ENCODE results near the gene SF3A1.

The SF3A1 gene

DNA sequence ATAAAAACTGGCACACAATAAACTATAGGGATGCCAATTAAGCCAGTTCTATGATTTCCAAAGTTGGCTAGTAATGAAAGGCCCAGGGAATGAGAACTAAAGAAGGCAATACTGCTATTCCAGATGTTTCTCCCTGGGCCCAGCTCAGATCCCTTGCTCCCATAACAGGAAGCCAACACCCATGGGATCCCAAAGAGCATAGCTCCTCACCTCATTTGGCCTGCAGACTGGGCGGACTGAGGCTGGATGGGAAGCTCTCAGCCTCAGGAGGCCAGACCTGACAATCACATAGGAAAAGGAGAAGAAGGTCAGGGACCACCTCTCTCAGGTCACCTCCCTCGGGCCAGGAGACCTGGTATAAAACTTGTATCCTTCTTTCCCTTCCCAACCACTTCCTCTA lies 35.2 kb downstream of the SF3A1 start:
- no peak for DNase-seq

- DNase-seq, result no peak
Measured at GRCh38 chr22:30320021-30320556, 36.6 kb downstream of the SF3A1 start.

- DNase-seq, result no peak
Measured at GRCh38 chr22:30318799-30319419, 37.8 kb downstream of the SF3A1 start.

DNA sequence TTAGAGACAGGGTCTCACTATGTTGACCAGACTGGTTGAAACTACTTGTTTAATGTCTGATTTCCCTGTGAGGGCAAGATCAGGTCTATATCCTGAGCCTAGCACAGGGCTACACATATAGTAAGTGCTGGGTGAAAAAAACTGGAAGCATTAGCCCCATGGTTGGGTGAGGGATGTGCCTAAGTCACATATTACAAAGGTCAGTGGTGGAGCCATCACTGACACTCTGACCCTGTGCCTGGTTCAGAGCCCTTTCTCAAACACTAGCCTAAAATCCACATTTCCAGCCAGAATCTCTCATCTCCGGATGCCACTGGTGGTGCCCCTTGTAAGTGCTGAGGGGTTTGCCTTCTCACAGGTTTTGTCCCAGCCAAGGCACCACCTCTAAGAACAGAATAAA lies 38.9 kb downstream of the SF3A1 start:
- no peak for DNase-seq

DNA sequence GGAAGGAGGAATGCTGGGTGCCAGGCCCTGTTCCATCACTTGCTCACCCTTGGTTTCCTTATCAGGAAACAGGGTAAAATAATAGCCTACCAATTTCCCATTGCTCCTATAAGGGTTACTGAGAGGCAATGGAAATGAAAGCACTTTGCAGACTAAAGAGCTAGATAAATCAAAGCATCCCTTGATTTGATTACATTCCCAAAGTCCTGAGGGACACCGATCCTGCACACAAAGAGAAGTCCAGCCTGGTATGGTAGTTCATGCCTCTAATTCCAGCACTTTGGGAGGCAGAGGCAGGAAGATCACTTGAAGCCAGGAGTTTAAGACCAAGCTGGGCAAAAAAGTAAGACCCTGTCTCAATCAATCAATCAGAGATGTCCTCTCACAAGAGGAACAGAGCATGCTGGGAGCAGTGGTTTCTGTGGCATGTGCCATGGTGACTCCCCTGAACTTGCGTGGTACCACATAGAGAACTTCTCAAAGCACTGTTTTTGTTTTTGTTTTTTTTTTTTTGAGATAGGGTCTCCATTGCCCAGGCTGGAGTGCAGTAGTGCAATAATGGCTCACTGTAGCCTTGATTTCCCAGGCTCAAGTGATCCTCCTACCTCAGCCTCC lies 40.6 kb downstream of the SF3A1 start:
- no peak for DNase-seq

- peak in 4 of 5 donors; percentile 22 to 52 (median 39) for DNase-seq
Measured at GRCh38 chr22:30314915-30315314, 41.8 kb downstream of the SF3A1 start.

DNA sequence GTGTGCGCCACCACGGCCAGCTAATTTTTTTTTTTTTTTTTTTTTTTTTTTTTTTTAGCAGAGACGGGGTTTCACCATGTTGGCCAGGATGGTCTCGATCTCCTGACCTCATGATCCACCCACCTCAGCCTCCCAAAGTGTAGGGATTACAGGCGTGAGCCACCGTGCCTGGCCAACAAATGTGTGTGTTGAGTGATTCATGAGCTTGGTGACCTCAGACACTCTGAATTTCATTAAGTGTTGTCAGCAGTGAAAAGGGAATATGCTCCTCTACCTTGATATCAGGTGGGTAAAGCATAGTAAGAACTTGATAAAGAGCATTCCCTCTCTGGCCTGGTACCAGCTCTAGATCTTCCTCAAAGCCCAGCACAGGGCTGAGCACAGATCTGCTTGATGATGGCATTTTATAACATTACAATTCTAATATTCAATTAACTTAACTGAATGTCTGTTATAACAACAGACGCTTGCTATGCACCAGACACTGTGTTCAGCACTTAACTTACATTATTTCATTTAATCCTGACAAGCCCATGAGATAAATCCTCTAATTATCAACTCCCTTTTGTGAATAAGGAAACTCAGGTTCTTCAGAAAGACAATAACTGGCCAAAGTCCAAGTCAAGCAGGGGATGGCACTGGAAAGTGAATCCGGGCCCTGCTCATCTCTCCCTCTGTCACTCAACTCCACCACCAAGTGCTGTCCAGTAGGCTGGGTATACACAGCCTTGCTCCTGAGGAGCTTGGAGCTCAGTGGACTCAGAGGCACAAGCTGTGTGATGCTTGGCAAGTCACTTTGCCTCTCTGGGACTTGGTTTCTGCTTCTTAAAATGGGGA lies 42.9 kb downstream of the SF3A1 start:
- DNase-seq, result no peak

GRCh38 chr22:30312053-30312452 lies 44.6 kb downstream of the SF3A1 start:
- DNase-seq, result no peak

- DNase-seq, result no peak
Measured at GRCh38 chr22:30310881-30311771, 45.6 kb downstream of the SF3A1 start.

DNA sequence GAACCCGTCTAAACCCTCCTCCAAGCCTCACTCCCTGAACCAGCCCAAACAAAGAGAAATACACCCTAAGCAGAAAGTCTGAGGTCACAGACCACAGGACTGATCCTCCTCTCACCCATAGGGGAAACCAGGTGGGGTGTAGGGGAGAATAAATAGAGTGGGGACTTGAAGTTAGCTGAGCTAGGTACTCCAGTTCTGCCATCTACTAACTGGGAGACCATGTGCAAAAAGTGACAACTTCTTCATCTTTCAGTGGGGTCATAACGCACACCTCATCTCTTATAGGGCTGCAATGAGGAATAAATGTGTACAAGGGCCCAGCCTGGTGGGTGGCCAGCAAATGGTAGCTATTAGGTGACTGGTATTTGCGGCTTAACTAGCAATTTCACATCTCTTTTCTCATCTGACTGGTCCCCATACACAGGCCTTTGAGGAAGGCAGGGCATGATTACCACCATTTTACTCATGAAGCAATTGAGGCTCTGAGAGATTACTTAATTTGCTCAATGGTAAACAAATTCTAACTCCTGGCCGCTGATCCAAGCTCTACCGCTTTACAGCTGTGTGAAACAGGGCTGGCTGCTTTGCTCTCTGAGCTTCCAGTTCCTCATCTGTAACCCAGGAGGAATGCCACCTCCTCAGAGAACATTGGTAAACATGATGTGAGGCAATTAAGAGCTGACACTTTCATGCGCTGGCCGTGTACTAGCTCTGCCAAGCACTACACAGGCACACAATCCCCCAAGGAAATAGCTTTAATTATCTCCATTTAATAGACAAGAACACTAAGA lies 46.5 kb downstream of the SF3A1 start:
- peak in 1 of 5 donors; percentile 40 for DNase-seq

- DNase-seq, result peak in 1 of 5 donors; percentile 55
Measured at GRCh38 chr22:30308518-30309230, 48.0 kb downstream of the SF3A1 start.

GRCh38 chr22:30308093-30308492 lies 48.6 kb downstream of the SF3A1 start:
- DNase-seq, result no peak

DNA sequence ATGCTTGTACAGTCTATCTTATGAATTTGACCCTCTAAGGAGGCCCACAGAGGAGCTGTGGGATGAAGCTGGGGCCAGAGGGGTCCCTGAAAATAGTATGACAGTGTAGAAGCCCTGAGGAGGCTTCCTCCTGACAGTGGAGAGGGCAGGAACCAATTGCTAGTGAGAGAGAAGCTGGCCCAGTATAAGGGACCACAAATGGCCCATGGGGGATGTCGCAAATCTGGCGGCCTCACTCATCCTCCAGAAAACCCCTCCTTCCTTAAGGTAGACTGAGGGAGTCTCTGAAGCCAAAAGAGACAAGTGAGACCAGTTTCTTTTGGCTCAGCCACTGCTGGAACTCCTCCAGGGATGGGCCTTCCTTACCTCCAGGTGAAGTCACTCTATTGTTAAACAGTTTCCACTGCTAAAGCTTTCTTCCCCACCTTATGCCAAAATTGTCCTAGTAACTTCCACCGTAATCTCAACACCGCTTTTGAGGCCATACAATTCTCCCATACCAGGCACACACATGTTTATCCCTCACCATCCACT lies 49.6 kb downstream of the SF3A1 start:
- DNase-seq, result no peak

DNA sequence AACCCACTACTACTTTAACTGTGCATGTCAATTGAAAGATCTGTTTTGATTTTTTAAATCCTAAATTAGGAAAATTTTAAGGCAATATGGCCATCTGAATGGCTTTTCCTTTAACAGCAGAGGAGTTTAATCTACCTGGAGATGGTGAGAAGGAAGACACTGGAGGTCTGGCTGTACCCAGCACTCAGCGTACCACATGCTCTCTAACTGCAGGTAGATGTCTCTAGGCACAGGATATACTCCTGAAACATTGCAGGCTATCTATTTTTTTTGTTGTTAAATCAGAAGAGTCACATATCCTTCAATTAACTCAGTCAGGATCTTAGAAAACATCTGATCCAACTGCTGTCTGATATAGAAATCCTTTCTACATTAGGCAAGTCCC lies 50.1 kb downstream of the SF3A1 start:
- no peak for DNase-seq

DNA sequence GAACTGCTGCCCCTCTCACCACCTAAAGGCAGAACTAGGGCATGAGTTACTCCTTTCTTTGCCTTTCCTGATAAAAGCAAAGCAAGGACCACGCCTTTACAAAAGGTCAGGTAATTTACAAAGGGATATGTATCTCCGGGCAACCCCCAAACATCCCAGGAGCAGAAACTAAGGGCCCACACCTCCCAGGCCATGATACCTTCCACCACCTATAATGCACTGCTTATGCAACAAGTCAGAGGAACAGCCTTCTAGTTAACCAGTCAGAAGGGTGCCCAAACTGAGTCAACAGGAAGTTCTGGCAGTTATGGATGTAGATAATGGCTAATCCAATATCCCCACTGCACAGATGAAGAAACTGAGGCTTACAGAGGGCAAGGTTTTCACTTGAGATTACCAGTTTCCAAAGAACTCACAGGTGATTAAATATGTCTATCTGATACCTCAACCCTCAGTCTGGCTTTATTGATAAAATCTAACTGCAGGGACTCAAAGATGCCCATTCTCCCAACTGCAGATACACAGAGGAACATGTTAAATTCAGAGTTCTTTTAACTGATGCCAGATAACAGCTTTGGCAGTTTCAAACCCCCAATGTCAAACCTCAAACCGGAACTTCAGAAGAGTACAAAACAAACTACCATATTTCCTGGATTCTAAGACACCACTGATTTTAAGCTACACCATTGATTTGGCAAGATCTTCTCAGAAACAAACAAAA lies 50.6 kb downstream of the SF3A1 start:
- peak in 1 of 5 donors; percentile 84 for DNase-seq

DNA sequence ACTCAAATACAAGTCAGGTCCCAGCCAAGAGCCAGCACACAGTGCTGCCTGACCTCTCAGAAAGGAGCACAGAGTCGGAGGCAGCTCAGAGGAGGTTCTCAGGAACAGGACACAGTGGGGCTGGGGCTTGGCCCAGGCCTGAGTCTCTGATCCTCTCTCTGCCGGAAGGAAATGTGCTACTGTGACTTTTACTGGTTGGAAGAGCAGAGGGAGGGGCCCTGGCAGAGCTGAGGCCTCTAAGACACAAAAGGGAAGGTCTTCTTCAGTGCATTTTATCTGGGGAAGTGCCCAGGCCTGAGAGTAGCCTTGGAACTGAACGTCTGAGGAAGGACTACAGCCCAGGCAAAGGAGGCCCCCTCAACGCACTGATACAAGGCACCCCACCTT lies 51.2 kb downstream of the SF3A1 start:
- DNase-seq, result peak in 3 of 5 donors; percentile 43 to 90 (median 48)

DNA sequence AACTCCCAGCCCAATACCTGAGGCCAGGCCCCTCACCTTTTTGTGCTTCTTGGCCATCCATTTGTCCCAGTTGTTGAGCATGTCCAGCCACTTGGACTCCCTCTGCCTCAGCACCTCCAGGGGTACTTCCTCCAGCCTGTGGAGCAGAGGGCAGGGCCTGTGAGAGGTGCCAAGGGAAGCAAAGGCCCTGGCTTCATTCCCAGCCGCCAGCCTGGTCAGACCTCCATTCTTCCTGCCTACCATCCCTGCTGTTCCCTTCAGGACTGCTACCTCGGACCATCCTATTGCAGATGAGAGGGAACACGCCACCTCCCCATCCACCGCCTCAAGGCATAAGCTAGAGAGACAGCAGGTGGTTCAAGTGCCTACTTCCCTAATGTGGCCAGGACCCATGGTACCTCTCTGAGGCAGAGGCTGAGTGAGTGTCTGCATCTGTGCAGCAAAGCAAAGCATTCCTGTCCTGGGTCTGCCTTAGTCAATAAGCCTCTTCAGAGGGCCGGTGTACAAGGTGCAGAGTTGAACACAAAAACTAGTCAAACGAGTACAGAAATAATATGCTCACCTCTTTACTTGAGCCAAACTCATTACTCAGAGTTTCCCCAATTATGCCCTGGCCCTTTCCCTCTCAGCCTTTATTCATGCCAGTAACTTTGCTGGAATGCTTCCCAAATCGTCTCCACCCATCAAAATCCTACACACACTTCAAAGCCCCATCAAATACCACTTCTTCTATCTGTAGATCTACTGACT lies 52.0 kb downstream of the SF3A1 start:
- DNase-seq, result no peak

GRCh38 chr22:30302810-30303138 lies 53.9 kb downstream of the SF3A1 start:
- no peak for DNase-seq
